ENCODE data around the gene PRSS12. TPM values are rescaled to one million over a fixed set of nuclear protein-coding genes. Genes with fewer than 3 reads are reported as not detected.

Gene PRSS12
- total and polyA plus RNA-seq, 11 donors: 0.01 to 0.14 (median 0.08) TPM; not detected in 8

DNA sequence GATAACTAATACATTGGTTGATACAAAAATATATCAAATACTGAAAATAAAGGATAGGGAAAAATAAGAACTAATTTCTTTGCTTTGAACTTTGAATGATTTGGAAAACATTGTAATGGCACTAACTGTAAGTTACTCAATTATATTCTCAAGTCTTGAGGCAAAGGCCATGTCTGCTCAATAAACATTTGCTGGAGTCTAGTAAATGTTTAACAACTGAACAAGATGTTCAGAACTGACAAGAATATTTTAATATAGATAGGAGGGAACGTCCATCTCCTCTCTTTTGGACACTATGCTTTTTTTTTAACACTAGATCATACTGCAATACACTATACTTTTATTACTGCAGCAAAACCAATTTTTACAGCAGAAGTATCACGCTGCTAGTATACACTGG, 76.2 kb downstream of the PRSS12 start:
- ATAC-seq (no peak), DNase-seq (no peak)
- peaks cover 0 to 6% (median 0%) of the 10 kb centered on the region in 9 donors for H3K27me3 ChIP-seq
- WGBS, 4 donors: 84 to 88% (median 86%) methylated on average over 2 of the region's 2 CpGs
- peaks cover 3 to 24% (median 17%) of the 10 kb centered on the region in 12 donors for H3K4me1 ChIP-seq
- intact Hi-C loops (cut with DNase I): loop anchor here in 1 of 10 donors (10.0 kb wide), 1 partner anchor 408 kb away; the partner anchor contains the start of gene METTL14
- H3K4me3 ChIP-seq: no peak overlapping the region
- peaks cover 0 to 18% (median 2%) of the 10 kb centered on the region in 9 donors for H3K36me3 ChIP-seq
- TF ChIP-seq, protein P1, sequence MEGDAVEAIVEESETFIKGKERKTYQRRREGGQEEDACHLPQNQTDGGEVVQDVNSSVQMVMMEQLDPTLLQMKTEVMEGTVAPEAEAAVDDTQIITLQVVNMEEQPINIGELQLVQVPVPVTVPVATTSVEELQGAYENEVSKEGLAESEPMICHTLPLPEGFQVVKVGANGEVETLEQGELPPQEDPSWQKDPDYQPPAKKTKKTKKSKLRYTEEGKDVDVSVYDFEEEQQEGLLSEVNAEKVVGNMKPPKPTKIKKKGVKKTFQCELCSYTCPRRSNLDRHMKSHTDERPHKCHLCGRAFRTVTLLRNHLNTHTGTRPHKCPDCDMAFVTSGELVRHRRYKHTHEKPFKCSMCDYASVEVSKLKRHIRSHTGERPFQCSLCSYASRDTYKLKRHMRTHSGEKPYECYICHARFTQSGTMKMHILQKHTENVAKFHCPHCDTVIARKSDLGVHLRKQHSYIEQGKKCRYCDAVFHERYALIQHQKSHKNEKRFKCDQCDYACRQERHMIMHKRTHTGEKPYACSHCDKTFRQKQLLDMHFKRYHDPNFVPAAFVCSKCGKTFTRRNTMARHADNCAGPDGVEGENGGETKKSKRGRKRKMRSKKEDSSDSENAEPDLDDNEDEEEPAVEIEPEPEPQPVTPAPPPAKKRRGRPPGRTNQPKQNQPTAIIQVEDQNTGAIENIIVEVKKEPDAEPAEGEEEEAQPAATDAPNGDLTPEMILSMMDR (IDR thresholded peaks at IDR 0.05): no peak
- TF ChIP-seq POLR2A (IDR thresholded peaks at IDR 0.05): no peak
- no peak overlapping the region for H3K27ac ChIP-seq
- H3K9me3 ChIP-seq: no peaks in the 10 kb centered on the region

DNA sequence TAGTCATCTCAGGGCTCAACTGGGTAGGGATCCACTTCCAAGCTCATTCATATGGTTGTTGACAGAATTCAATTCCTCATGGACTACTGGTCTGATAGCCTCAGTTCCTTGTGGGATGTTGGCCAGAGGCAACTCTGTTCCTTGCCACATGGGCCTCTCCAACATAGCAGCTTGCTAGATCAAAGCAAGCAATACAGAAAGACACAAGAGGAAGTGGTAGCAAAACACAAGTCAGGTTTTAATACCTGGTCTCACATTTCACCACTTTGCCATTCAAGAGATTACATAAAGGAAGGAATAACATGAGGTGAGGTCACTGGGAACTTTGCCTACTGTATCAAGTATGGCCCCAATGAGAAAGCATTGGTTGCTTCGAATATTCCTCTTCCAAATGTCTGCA, 79.2 kb downstream of the PRSS12 start:
- intact Hi-C loops (cut with DNase I): loop anchor here in 1 of 10 donors (10.0 kb wide), 1 partner anchor 411 kb away; the partner anchor contains the start of gene METTL14
- Histone ChIP-seq H3K36me3 (no peaks in the 10 kb centered on the region), H3K4me1 (peaks cover 0 to 6% (median 0%) of the 10 kb centered on the region in 12 donors), H3K27ac (no peak overlapping the region), H3K9me3 (no peaks in the 10 kb centered on the region), H3K27me3 (peaks cover 0 to 6% (median 0%) of the 10 kb centered on the region in 9 donors), H3K4me3 (no peak overlapping the region)
- ATAC-seq: no peak
- WGBS, 4 donors: 87 to 93% (median 90%) methylated on average over 1 of the region's 1 CpG
- DNase-seq: no peak
- TF ChIP-seq POLR2A (IDR thresholded peaks at IDR 0.05): no peak
- TF ChIP-seq, protein P1 (IDR thresholded peaks at IDR 0.05): no peak

DNA sequence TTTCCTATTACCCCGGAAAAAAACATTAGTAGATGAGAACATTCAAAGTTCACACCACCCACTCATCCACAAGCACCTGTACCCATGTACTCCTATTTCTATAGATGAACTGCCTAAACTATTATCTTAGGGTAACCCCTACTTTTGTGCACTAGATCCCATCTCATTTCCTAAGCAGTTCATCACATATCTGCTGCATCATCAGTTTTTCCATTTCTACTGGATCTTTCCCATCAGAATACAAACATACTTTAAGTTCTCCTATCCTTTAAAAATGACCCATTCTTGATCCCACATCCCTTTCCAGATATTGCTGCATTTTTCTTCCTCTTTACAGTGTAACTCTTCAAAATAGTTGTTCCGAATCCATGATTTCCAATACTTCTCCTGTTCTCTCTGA, 81.0 kb downstream of the PRSS12 start:
- WGBS, 4 donors: 83 to 88% (median 86%) methylated on average over 2 of the region's 2 CpGs
- peaks cover 0 to 6% (median 2%) of the 10 kb centered on the region in 9 donors for H3K27me3 ChIP-seq
- H3K9me3 ChIP-seq: no peaks in the 10 kb centered on the region
- ATAC-seq: no peak
- H3K4me3 ChIP-seq: no peak overlapping the region
- intact Hi-C loops (cut with DNase I): loop anchor here in 1 of 10 donors (10.0 kb wide), 1 partner anchor 413 kb away; the partner anchor contains the start of gene METTL14
- no peaks in the 10 kb centered on the region for H3K4me1 ChIP-seq
- no peak for DNase-seq
- H3K27ac ChIP-seq: no peak overlapping the region
- TF ChIP-seq, protein P1 (IDR thresholded peaks at IDR 0.05): no peak
- TF ChIP-seq POLR2A (IDR thresholded peaks at IDR 0.05): no peak
- H3K36me3 ChIP-seq: no peaks in the 10 kb centered on the region

DNA sequence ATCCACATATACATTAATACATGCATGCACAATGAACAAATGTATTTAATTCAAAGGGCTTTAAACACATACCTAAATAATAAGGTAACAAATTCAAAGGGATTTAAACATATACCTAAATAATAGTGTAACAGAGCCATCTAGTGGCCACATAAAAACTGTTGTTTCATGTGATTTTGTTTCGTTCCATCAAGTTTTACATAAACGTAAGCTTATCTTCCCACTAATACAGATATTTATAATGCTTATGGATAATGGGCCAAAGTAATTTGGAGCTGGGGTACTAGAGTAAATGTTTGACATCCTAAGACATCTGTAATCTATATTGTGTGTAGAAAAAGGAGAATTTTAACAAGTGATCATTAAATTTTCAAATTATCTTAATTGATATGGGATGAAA, 82.3 kb downstream of the PRSS12 start:
- WGBS, 4 donors: 0 to 7% (median 5%) methylated on average over 2 of the region's 2 CpGs
- Histone ChIP-seq H3K9me3 (no peaks in the 10 kb centered on the region), H3K4me3 (no peak overlapping the region), H3K27ac (no peak overlapping the region), H3K36me3 (no peaks in the 10 kb centered on the region), H3K27me3 (peaks cover 0 to 10% (median 3%) of the 10 kb centered on the region in 9 donors), H3K4me1 (peaks cover 0 to 2% (median 0%) of the 10 kb centered on the region in 12 donors)
- intact Hi-C loops (cut with DNase I): loop anchor here in 1 of 10 donors (10.0 kb wide), 1 partner anchor 414 kb away; the partner anchor contains the start of gene METTL14
- TF ChIP-seq, protein P1 (IDR thresholded peaks at IDR 0.05): peak; percentile 31 to 67 (median 52)
- TF ChIP-seq POLR2A (IDR thresholded peaks at IDR 0.05): no peak
- DNase-seq (no peak), ATAC-seq (no peak)
